Osteoblast (primary cell): ENCODE results near the gene RGS10. TPM values are rescaled to one million over a fixed set of nuclear protein-coding genes. Genes with fewer than 3 reads are reported as not detected.
"Not testable (repeated sequence)": the region's sequence is repeated elsewhere in the genome, so short reads cannot be mapped to it uniquely, and the experiment has no call there.

ENCODE experiments used
- DNase-seq: peaks from one replicate; pipeline ENCODE4 v3.0.0; 2011; ENCODE audit warnings: low spot score, mixed read lengths; ENCODE audit not compliant: insufficient read length; ENCODE audit errors: missing footprints
- H2AFZ ChIP-seq: 2 replicates; pipeline ENCODE4 v1.6.0; 2011; ENCODE audit warnings: mild to moderate bottlenecking, low read length
- H3K27ac ChIP-seq: 2 replicates; pipeline ENCODE4 v1.5.1; 2011; ENCODE audit warnings: mild to moderate bottlenecking, low read depth, low read length, moderate library complexity
- H3K27me3 ChIP-seq: 2 replicates; pipeline ENCODE4 v1.6.0; 2012; ENCODE audit warnings: mild to moderate bottlenecking, control low read depth, inconsistent platforms, low read length, moderate library complexity; ENCODE audit not compliant: insufficient read depth
- H3K36me3 ChIP-seq: 2 replicates; pipeline ENCODE4 v1.5.1; 2011; ENCODE audit warnings: mild to moderate bottlenecking, low read length, control low read depth, moderate library complexity; ENCODE audit not compliant: insufficient read depth
- H3K4me1 ChIP-seq: 2 replicates; pipeline ENCODE4 v1.5.1; 2011; ENCODE audit warnings: mild to moderate bottlenecking, low read length, control low read depth, moderate library complexity; ENCODE audit not compliant: insufficient read depth
- H3K4me2 ChIP-seq: 2 replicates; pipeline ENCODE4 v1.6.0; 2011; ENCODE audit warnings: mild to moderate bottlenecking, low read length; ENCODE audit not compliant: insufficient read depth
- H3K4me3 ChIP-seq: fragments of 200-600 bp; sonication (generic); 3 replicates; pipeline ENCODE4 v1.5.1; 2012; ENCODE audit warnings: mild to moderate bottlenecking, low read length, inconsistent platforms; ENCODE audit not compliant: insufficient read depth
- H3K79me2 ChIP-seq: 2 replicates; pipeline ENCODE4 v1.6.0; 2012; ENCODE audit warnings: mild to moderate bottlenecking, low read length, control low read depth, inconsistent platforms; ENCODE audit not compliant: insufficient read depth
- H3K9me3 ChIP-seq: 2 replicates; pipeline ENCODE4 v1.5.1; 2011; ENCODE audit warnings: low read depth, low read length, control low read depth
- H4K20me1 ChIP-seq: 2 replicates; pipeline ENCODE4 v1.6.0; 2012; ENCODE audit warnings: mild to moderate bottlenecking, low read length, control low read depth; ENCODE audit not compliant: insufficient read depth
- CTCF ChIP-seq: IDR thresholded peaks from 2 replicates; pipeline ENCODE4 v1.5.1; 2011; ENCODE audit warnings: mild to moderate bottlenecking, low read depth, low read length, moderate library complexity; ENCODE audit errors: extremely low read depth
- total RNA-seq: library from RNA; depleted of rRNA; stranded (reverse); fragments of >200 nt; gene quantifications from 2 replicates; pipeline ENCODE4 v1.2.3, GENCODE V29; 2012

RGS10 gene
- total RNA-seq, 1 donor = 29.3 TPM

DNA sequence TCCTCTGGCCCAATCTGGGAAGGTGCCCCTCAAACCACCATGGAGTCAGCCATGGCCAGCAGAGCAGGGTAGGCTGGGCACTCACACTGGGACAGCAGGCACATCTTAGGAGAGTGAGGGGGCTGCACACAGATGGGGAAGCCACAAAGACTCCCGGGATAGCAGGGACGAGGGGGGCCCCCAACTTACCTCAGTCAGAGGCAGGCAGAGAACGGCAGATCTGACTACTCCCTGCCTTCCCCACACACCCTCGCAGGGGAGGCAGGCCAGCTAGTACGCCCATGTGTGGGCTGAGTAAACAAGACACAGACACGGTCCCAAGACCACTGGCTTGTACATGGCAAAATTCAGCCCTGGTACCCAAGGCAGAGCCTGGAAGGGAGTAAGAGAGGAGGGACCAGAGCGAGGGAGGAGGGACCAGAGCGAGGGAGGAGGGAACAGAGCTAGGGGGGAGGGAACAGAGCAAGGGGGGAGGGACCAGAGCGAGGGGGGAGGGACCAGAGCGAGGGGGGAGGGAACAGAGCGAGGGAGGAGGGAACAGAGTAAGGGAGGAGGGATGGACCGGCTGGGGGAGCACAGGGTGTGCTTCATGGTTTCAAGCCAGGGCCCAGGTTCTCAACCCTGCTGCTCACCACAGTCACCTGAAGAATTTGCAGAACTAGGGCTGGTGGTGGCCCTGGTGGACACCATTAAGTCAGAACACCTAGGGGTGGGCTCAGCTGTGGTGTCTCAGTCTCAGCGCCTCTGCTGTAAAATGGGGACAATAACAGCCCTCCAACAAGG, 73.8 kb downstream of the RGS10 start:
- H3K4me2 ChIP-seq = no peak overlapping the region
- DNase-seq = peak; percentile 26
- H3K36me3 ChIP-seq = no peaks in the 10 kb centered on the region
- no peaks in the 10 kb centered on the region for H4K20me1 ChIP-seq
- H2AFZ ChIP-seq = no peak overlapping the region
- no peaks in the 10 kb centered on the region for H3K4me1 ChIP-seq
- H3K4me3 ChIP-seq = no peak overlapping the region
- H3K9me3 ChIP-seq = peaks cover 3% of the 10 kb centered on the region
- no peak for TF ChIP-seq CTCF
- H3K79me2 ChIP-seq = no peaks in the 10 kb centered on the region
- peaks cover 52% of the 10 kb centered on the region for H3K27me3 ChIP-seq
- H3K27ac ChIP-seq = no peak overlapping the region

DNA sequence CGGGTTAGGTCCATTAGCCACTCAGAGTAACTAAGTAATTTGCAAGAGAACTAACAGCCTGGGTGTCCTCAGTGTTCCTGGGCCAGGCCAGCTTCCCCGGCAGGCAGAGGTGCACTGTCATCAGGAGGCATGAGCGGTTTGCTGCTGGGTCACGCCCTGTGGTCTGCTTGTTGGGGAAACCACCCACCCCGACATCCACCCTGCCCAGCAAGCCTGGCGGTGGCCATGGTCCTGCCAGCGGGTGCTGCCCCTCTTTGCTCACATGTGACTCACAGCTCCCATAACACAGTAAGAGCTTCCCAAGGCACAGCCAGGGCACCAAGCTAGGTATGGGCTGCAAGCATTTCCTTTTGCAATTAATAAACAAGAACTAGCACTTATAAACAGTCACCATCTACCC, 75.9 kb downstream of the RGS10 start:
- peaks cover 3% of the 10 kb centered on the region for H3K9me3 ChIP-seq
- no peak overlapping the region for H3K4me3 ChIP-seq
- H3K79me2 ChIP-seq = no peaks in the 10 kb centered on the region
- no peaks in the 10 kb centered on the region for H3K36me3 ChIP-seq
- no peak overlapping the region for H3K27ac ChIP-seq
- H4K20me1 ChIP-seq = no peaks in the 10 kb centered on the region
- no peak overlapping the region for H2AFZ ChIP-seq
- peak; percentile 50 for DNase-seq
- peaks cover 45% of the 10 kb centered on the region for H3K27me3 ChIP-seq
- no peak for TF ChIP-seq CTCF
- H3K4me1 ChIP-seq = no peaks in the 10 kb centered on the region
- no peak overlapping the region for H3K4me2 ChIP-seq

DNA sequence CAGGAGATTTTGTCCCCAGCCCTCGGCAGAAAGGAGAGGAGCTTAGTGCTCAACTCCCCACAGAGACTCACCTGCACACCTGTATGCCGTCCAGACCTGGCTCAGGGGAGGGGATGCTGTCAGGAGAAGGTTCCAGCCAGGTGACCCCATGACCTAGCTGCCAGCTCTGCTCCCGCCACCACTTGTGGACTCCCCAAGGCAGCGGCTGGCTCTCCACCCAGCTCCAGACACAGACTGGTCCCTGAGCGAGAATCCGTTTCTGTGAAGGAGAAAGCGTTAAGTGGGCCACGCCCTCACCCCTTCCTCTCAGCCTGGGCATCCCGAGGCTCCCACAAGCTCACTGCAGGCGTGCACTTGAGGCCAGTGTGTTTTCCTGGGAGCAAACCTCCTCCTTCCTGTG, 76.4 kb downstream of the RGS10 start:
- peaks cover 43% of the 10 kb centered on the region for H3K27me3 ChIP-seq
- no peaks in the 10 kb centered on the region for H3K4me1 ChIP-seq
- H3K9me3 ChIP-seq = peaks cover 3% of the 10 kb centered on the region
- H2AFZ ChIP-seq = no peak overlapping the region
- no peaks in the 10 kb centered on the region for H4K20me1 ChIP-seq
- no peak overlapping the region for H3K27ac ChIP-seq
- no peak for TF ChIP-seq CTCF
- no peak overlapping the region for H3K4me2 ChIP-seq
- no peaks in the 10 kb centered on the region for H3K79me2 ChIP-seq
- peak; percentile 14 for DNase-seq
- no peaks in the 10 kb centered on the region for H3K36me3 ChIP-seq
- no peak overlapping the region for H3K4me3 ChIP-seq

DNA sequence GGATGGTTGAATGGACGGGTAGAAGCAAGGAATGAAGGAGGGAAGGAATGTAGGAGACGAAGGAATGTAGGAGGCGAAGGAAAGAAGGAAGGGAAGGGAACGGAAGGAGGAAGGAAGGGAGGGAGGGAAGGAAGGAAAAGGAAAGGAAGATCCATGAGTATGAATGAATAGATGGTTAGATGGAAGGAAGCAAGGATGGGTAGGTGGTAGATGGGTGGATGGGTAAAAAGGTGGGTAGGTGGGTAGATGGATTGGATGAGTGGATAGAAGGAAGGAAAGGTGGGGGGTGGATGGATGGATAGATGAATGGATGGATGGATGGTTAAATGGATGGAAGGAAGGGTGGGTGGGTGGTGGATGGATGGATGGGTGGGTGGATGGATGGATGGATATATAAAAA, 77.4 kb downstream of the RGS10 start:
- Histone ChIP-seq H3K4me1 (no peaks in the 10 kb centered on the region), H3K4me2 (no peak overlapping the region), H4K20me1 (no peaks in the 10 kb centered on the region), H2AFZ (no peak overlapping the region), H3K27me3 (peaks cover 34% of the 10 kb centered on the region), H3K36me3 (no peaks in the 10 kb centered on the region), H3K4me3 (no peak overlapping the region), H3K9me3 (peaks cover 3% of the 10 kb centered on the region), H3K27ac (no peak overlapping the region), H3K79me2 (no peaks in the 10 kb centered on the region)
- TF ChIP-seq CTCF = no peak
- peak; percentile 50 for DNase-seq

DNA sequence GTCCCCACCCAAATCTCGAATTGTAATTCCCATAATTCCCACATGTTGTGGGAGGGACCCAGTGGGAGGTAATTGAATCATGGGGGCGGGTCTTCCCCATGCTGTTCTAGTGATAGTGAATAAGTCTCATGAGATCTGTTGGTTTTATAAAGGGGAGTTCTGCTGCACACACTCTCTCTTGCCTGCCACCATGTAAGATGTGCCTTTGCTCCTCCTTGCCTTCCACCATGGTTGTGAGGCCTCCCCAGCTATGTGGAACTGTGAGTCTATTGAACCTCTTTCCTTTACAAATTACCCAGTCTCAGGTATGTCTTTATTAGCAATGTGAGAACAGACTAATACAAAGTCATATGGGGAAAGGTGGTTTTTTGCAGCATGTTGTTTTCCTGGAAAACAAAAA, 79.3 kb downstream of the RGS10 start:
- H4K20me1 ChIP-seq, H3K9me3 ChIP-seq, H3K79me2 ChIP-seq, DNase-seq, H3K36me3 ChIP-seq, H3K27ac ChIP-seq, H3K4me1 ChIP-seq, H2AFZ ChIP-seq, H3K4me3 ChIP-seq, H3K4me2 ChIP-seq: not testable (repeated sequence)
- H3K27me3 ChIP-seq = peaks cover 27% of the 10 kb centered on the region
